ENCODE data around the gene ARHGAP19. TPM values are rescaled to one million over a fixed set of nuclear protein-coding genes. Genes with fewer than 3 reads are reported as not detected.

ARHGAP19 gene
- total RNA-seq, 1 experiment from 2014 or later = 11.2 TPM

DNA sequence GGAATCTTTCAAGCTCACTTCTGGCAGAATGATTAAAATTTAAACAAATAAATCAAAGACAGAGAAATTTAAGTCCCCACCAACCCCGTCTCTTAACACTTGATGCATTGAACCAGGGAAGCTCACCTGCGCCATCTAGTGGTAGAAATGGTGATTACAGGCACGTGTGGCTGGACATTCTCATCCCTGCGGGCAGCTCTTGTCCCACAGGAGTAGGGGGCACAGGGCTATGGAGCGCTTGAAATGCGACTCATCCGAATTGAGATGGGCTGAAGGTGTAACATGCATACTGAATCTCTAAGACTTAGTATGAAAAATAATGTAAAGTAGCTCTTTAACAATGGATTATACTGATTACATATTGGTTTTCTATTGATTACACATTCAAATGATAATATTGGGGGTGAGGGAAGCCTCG, 81.9 kb downstream of the ARHGAP19 start:
- POLR2A ChIA-PET (ENCODE audit: unreplicated experiment) = interaction anchor here (0.6 kb wide), 1 partner anchor 1798 kb away, joined by 4 read pairs; no protein-coding TSS in a partner anchor
- Histone ChIP-seq H3K9me2 (ENCODE audit: insufficient read depth) (no peaks in the 10 kb centered on the region), H3K4me1 (replicated peaks; ENCODE audit: insufficient read depth) (no peaks in the 10 kb centered on the region), H4K20me1 (ENCODE audit: insufficient read depth) (no peaks in the 10 kb centered on the region), H3K4me3 (no peak overlapping the region), H3K4me2 (no peak overlapping the region), H3K9me3 (ENCODE audit: insufficient read depth, low read depth) (no peaks in the 10 kb centered on the region), H3K36me3 (ENCODE audit: low read depth) (no peaks in the 10 kb centered on the region), H2AFZ (no peak overlapping the region), H3K79me2 (ENCODE audit: low read depth) (no peaks in the 10 kb centered on the region), H3K27me3 (ENCODE audit: insufficient read depth, low read depth) (no peaks in the 10 kb centered on the region), H3F3A (ENCODE audit: insufficient read depth, low read depth) (no peaks in the 10 kb centered on the region), H3K27ac (no peak overlapping the region)
- no TSS peak for BruUV-seq (replicated peaks)
- TF ChIP-seq CTCF (conservative IDR thresholded peaks at IDR 0.05) = peak; percentile 92
- no peak for TF ChIP-seq EZH2 (IDR thresholded peaks at IDR 0.05; ENCODE audit: low read depth)
- intact Hi-C loops (cut with micrococcal nuclease; ENCODE audit: unreplicated experiment) = loop anchor here (1.0 to 5.0 kb wide), 4 partner anchors 137 to 840 kb away; no protein-coding TSS in a partner anchor
- peak in 1 of 2 experiments; percentile 55 for DNase-seq
- CTCF ChIA-PET = interaction anchor here (0.7 to 1.3 kb wide), 6 partner anchors 19 to 236 kb away, joined by 3 to 4 read pairs (median 3); no protein-coding TSS in a partner anchor

GRCh38 chr10:97207756-97208346, 84.6 kb downstream of the ARHGAP19 start:
- no peak for DNase-seq
- Histone ChIP-seq H3K4me1 (replicated peaks; ENCODE audit: insufficient read depth) (no peaks in the 10 kb centered on the region), H3K9me2 (ENCODE audit: insufficient read depth) (no peaks in the 10 kb centered on the region), H3K27ac (no peak overlapping the region), H3F3A (ENCODE audit: insufficient read depth, low read depth) (no peaks in the 10 kb centered on the region), H3K79me2 (ENCODE audit: low read depth) (no peaks in the 10 kb centered on the region), H3K36me3 (ENCODE audit: low read depth) (no peaks in the 10 kb centered on the region), H3K9me3 (ENCODE audit: insufficient read depth, low read depth) (no peaks in the 10 kb centered on the region; the same call in 1 of the 2 replicates), H4K20me1 (ENCODE audit: insufficient read depth) (no peaks in the 10 kb centered on the region), H2AFZ (no peak overlapping the region), H3K27me3 (ENCODE audit: insufficient read depth, low read depth) (no peaks in the 10 kb centered on the region), H3K4me3 (no peak overlapping the region), H3K4me2 (no peak overlapping the region)
- intact Hi-C loops (cut with micrococcal nuclease; ENCODE audit: unreplicated experiment) = no loop called here
- POLR2A ChIA-PET (ENCODE audit: unreplicated experiment) = no interaction called here
- no peak for TF ChIP-seq EZH2 (IDR thresholded peaks at IDR 0.05; ENCODE audit: low read depth)
- no peak for TF ChIP-seq CTCF (conservative IDR thresholded peaks at IDR 0.05)
- CTCF ChIA-PET = interaction anchor here (0.7 kb wide), 1 partner anchor 14 kb away, joined by 3 read pairs; no protein-coding TSS in a partner anchor
- BruUV-seq (replicated peaks) = no TSS peak

GRCh38 chr10:97207131-97207530, 85.3 kb downstream of the ARHGAP19 start:
- no TSS peak for BruUV-seq (replicated peaks)
- H3K27me3 ChIP-seq (ENCODE audit: insufficient read depth, low read depth) = no peaks in the 10 kb centered on the region
- ChIA-PET CTCF (no interaction called here), POLR2A (ENCODE audit: unreplicated experiment) (no interaction called here)
- no peaks in the 10 kb centered on the region; the same call in 1 of the 2 replicates for H3K9me3 ChIP-seq (ENCODE audit: insufficient read depth, low read depth)
- H3K36me3 ChIP-seq (ENCODE audit: low read depth) = no peaks in the 10 kb centered on the region
- TF ChIP-seq CTCF (conservative IDR thresholded peaks at IDR 0.05) (no peak), EZH2 (IDR thresholded peaks at IDR 0.05; ENCODE audit: low read depth) (no peak)
- H3K79me2 ChIP-seq (ENCODE audit: low read depth) = no peaks in the 10 kb centered on the region
- intact Hi-C loops (cut with micrococcal nuclease; ENCODE audit: unreplicated experiment) = no loop called here
- DNase-seq = no peak
- H4K20me1 ChIP-seq (ENCODE audit: insufficient read depth) = no peaks in the 10 kb centered on the region
- H2AFZ ChIP-seq = no peak overlapping the region
- H3K4me3 ChIP-seq = no peak overlapping the region
- H3K4me2 ChIP-seq = no peak overlapping the region
- no peak overlapping the region for H3K27ac ChIP-seq
- no peaks in the 10 kb centered on the region for H3K9me2 ChIP-seq (ENCODE audit: insufficient read depth)
- no peaks in the 10 kb centered on the region for H3K4me1 ChIP-seq (replicated peaks; ENCODE audit: insufficient read depth)
- H3F3A ChIP-seq (ENCODE audit: insufficient read depth, low read depth) = no peaks in the 10 kb centered on the region
